ENCODE data around the gene FUOM. TPM values are rescaled to one million over a fixed set of nuclear protein-coding genes. Genes with fewer than 3 reads are reported as not detected.

Gene FUOM
- polyA plus RNA-seq, 1 of the 3 experiments (the other 2 are of a cell fraction) = 32.5 TPM

DNA sequence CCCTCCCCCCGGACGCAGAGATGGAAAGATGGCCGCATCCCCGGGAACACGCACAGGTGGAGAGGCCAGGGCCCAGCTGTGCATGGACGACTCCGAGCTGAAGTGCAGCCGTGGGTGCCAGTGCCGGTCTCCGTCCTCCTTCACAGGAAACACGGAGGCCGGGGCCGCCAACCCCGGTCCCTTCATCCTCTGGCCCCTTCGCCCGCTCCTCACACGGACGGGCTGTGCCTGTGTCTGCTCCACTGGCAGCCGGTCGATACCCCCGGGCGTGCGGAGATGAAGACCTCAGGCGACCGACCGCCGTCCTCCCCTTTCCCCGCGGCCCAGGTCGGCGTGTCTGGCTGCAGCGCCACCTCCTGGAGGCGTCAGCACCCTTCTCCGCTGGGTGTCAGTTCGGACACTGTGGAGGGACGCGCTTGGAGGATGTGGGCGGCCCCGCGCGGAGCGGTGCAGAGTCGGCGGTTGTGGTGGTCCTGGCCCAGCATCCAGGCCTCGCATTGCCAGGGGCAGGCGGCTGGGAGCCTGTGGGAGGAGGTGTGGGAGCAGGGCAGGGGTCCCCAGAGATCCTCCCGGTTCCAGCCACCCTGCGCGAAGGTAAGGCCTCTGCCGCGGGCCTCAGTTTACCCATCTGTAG lies 39.2 kb downstream of the FUOM start (continued):
- TF ChIP-seq RXRA (IDR thresholded peaks at IDR 0.05; ENCODE audit: borderline replicate concordance, low read depth) (no peak), GABPA (IDR thresholded peaks at IDR 0.05; ENCODE audit: low read depth) (no peak), MXI1 (IDR thresholded peaks at IDR 0.05; ENCODE audit: low read depth, low read length) (peak; percentile 84), SIN3A (IDR thresholded peaks at IDR 0.05; ENCODE audit: borderline replicate concordance, low read depth, low read length) (no peak), EZH2phosphoT487 (IDR thresholded peaks at IDR 0.05; ENCODE audit: borderline replicate concordance, low read depth) (no peak), NRF1 (IDR thresholded peaks at IDR 0.05; ENCODE audit: low read depth, low read length) (no peak), EP300 (IDR thresholded peaks at IDR 0.05; ENCODE audit: borderline replicate concordance in 1 of 2, low read depth in 1 of 2, low read length in 1 of 2) (no peak), RFX5 (IDR thresholded peaks at IDR 0.05; ENCODE audit: low read length) (no peak), ELF1 (IDR thresholded peaks at IDR 0.05) (no peak), RAD21 (IDR thresholded peaks at IDR 0.05; ENCODE audit: low read length) (peak; percentile 53), FOSL2 (IDR thresholded peaks at IDR 0.05; ENCODE audit: borderline replicate concordance, low read depth) (no peak), CHD2 (IDR thresholded peaks at IDR 0.05; ENCODE audit: low read length, partially characterized antibody) (peak; percentile 19)
- TF ChIP-seq, protein P1, sequence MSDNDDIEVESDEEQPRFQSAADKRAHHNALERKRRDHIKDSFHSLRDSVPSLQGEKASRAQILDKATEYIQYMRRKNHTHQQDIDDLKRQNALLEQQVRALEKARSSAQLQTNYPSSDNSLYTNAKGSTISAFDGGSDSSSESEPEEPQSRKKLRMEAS (IDR thresholded peaks at IDR 0.05; ENCODE audit: low read depth) = peak; percentile 38; the same call in 1 of the 2 replicates
- TF ChIP-seq, protein P2, sequence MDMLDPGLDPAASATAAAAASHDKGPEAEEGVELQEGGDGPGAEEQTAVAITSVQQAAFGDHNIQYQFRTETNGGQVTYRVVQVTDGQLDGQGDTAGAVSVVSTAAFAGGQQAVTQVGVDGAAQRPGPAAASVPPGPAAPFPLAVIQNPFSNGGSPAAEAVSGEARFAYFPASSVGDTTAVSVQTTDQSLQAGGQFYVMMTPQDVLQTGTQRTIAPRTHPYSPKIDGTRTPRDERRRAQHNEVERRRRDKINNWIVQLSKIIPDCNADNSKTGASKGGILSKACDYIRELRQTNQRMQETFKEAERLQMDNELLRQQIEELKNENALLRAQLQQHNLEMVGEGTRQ (IDR thresholded peaks at IDR 0.05; ENCODE audit: borderline replicate concordance, low read depth, low read length) = no peak
- TF ChIP-seq, protein P3, sequence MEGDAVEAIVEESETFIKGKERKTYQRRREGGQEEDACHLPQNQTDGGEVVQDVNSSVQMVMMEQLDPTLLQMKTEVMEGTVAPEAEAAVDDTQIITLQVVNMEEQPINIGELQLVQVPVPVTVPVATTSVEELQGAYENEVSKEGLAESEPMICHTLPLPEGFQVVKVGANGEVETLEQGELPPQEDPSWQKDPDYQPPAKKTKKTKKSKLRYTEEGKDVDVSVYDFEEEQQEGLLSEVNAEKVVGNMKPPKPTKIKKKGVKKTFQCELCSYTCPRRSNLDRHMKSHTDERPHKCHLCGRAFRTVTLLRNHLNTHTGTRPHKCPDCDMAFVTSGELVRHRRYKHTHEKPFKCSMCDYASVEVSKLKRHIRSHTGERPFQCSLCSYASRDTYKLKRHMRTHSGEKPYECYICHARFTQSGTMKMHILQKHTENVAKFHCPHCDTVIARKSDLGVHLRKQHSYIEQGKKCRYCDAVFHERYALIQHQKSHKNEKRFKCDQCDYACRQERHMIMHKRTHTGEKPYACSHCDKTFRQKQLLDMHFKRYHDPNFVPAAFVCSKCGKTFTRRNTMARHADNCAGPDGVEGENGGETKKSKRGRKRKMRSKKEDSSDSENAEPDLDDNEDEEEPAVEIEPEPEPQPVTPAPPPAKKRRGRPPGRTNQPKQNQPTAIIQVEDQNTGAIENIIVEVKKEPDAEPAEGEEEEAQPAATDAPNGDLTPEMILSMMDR (IDR thresholded peaks at IDR 0.05) = peak; percentile 76

DNA sequence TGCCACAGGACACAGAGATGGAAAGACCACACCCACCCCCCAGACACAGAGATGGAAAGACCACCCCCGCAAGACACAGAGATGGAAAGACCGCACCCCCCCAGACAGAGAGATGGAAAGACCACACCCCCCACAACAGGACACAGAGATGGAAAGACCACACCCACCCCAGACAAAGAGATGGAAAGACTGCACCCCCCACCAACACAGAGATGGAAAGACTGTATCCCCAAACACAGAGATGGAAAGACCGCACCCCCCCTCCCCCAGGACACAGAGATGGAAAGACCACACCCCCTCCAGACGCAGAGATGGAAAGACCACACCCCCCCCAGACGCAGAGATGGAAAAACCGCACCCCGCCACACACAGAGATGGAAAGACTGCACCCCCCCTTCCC lies 41.1 kb downstream of the FUOM start:
- CTCF ChIA-PET = no interaction called here
- peaks cover 0 to 9% of the 10 kb centered on the region in 2 experiments; a peak in 1 of 4 replicates for H3K4me1 ChIP-seq (ENCODE audit: control insufficient read depth in 1 of 2, insufficient read depth in 2 of 2, low read depth in 1 of 2, low read length in 1 of 2)
- H2AFZ ChIP-seq (ENCODE audit: low read depth) = no peak overlapping the region
- 100% methylated on average over 2 of the region's 7 CpGs for WGBS (ENCODE audit: low lambda C conversion rate)
- no peak overlapping the region for H3K4me3 ChIP-seq (ENCODE audit: low read depth in 2 of 2, low read length in 1 of 2)
- no peak for DNase-seq
- H3K27me3 ChIP-seq (ENCODE audit: insufficient read depth) = no peaks in the 10 kb centered on the region
- H3K9me3 ChIP-seq = no peaks in the 10 kb centered on the region
- no peak overlapping the region for H3K27ac ChIP-seq (ENCODE audit: low read depth in 2 of 2, low read length in 1 of 2)
- peaks cover 4% of the 10 kb centered on the region for H3F3A ChIP-seq (replicated peaks; ENCODE audit: insufficient read depth)
- H3K36me3 ChIP-seq (replicated peaks in 1 of 2; ENCODE audit: control insufficient read depth in 1 of 2, insufficient read depth in 2 of 2, low read length in 1 of 2) = peaks cover 0 to 14% of the 10 kb centered on the region in 2 experiments
- no peak overlapping the region for H3K4me2 ChIP-seq
- POLR2A ChIA-PET = no interaction called here
- no peaks in the 10 kb centered on the region for H4K20me1 ChIP-seq (ENCODE audit: insufficient read depth)
- TF ChIP-seq NRF1 (IDR thresholded peaks at IDR 0.05; ENCODE audit: low read depth, low read length) (no peak), RFX5 (IDR thresholded peaks at IDR 0.05; ENCODE audit: low read length) (no peak), MEF2A (IDR thresholded peaks at IDR 0.05; ENCODE audit: borderline replicate concordance, low read depth) (no peak), TEAD4 (IDR thresholded peaks at IDR 0.05; ENCODE audit: borderline replicate concordance, insufficient read depth) (no peak), RAD21 (IDR thresholded peaks at IDR 0.05; ENCODE audit: low read length) (no peak), TCF12 (IDR thresholded peaks at IDR 0.05) (no peak)
- TF ChIP-seq, protein P4, sequence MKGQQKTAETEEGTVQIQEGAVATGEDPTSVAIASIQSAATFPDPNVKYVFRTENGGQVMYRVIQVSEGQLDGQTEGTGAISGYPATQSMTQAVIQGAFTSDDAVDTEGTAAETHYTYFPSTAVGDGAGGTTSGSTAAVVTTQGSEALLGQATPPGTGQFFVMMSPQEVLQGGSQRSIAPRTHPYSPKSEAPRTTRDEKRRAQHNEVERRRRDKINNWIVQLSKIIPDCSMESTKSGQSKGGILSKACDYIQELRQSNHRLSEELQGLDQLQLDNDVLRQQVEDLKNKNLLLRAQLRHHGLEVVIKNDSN (IDR thresholded peaks at IDR 0.05; ENCODE audit: borderline replicate concordance, low read depth) = no peak
- TF ChIP-seq, protein P5, sequence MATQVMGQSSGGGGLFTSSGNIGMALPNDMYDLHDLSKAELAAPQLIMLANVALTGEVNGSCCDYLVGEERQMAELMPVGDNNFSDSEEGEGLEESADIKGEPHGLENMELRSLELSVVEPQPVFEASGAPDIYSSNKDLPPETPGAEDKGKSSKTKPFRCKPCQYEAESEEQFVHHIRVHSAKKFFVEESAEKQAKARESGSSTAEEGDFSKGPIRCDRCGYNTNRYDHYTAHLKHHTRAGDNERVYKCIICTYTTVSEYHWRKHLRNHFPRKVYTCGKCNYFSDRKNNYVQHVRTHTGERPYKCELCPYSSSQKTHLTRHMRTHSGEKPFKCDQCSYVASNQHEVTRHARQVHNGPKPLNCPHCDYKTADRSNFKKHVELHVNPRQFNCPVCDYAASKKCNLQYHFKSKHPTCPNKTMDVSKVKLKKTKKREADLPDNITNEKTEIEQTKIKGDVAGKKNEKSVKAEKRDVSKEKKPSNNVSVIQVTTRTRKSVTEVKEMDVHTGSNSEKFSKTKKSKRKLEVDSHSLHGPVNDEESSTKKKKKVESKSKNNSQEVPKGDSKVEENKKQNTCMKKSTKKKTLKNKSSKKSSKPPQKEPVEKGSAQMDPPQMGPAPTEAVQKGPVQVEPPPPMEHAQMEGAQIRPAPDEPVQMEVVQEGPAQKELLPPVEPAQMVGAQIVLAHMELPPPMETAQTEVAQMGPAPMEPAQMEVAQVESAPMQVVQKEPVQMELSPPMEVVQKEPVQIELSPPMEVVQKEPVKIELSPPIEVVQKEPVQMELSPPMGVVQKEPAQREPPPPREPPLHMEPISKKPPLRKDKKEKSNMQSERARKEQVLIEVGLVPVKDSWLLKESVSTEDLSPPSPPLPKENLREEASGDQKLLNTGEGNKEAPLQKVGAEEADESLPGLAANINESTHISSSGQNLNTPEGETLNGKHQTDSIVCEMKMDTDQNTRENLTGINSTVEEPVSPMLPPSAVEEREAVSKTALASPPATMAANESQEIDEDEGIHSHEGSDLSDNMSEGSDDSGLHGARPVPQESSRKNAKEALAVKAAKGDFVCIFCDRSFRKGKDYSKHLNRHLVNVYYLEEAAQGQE (IDR thresholded peaks at IDR 0.05; ENCODE audit: low read depth, low read length) = no peak
- H3K9me2 ChIP-seq = no peaks in the 10 kb centered on the region
- H3K9ac ChIP-seq = no peak overlapping the region
- no peaks in the 10 kb centered on the region for H3K79me2 ChIP-seq (ENCODE audit: insufficient read depth)

Measured in SK-N-SH (cell line).